ENCODE measurements around the gene HADHA. TPM values are rescaled to one million over a fixed set of nuclear protein-coding genes. Genes with fewer than 3 reads are reported as not detected.
A peak's percentile ranks its signal among the peaks of the same experiment; 100 is the strongest.
"Not testable (repeated sequence)": the region's sequence is repeated elsewhere in the genome, so short reads cannot be mapped to it uniquely, and the experiment has no call there.

HADHA gene
- 100 to 1,000 TPM; 188 to 240 (median 211) TPM for polyA plus RNA-seq (ENCODE audit: insufficient read length in 4 of 4)

DNA sequence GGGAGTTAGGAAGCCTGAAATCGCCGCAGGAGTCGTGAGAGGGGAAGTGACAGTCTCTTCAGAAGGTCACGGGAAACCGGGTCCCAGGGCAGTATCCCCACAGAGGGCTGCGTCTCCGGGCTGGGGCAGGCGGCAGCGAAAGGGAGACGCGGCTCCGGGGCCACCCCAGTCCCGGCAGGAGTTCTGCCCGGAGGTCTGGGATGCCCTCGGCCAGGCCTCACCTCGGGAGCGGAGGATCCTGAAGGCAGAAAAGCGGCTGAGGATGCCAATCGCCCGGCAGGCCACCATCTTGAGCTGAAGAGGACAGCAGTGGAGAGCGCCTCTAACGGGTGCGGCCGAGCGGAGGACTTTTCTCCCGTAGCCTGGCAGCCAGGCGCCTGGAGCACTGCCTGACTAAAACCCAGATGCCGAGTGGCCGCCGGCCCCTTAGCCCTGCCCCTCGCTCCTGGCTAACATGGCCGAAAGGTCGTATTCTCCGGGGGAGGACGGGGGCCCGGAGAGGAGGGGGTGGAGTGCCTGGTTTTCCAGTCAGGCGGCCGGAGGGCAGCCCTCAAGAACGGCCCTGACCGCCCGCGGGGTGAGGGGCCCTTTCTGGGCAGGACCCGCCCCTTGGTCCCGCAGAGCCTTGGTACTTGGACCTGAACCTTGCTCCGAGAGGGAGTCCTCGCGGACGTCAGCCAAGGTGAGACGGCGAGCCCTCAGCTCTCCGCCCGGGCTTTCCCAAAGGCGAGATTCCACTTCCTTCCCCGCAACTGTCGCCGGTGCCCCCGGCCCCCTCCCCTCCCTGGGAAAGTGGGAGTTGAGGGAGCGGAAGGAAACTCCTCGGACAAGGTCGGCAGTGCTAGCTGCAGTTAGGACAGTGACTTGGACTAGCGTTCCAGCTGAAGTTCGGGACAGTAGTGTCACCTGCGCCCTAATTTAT lies at the start of gene HADHA, which contains the start of gene HADHB:
HADHA (minus strand) TSS at position 324 of the 922 bp plus-strand sequence; CDS start at position 288, 36 bp downstream.
HADHB (plus strand) TSS at position 631 of the 922 bp plus-strand sequence. CDS start 9,316 bp downstream, outside the sequence.
- peak; percentile 78 to 91 (median 85) for DNase-seq (ENCODE audit: low read depth in 4 of 4, low spot score in 2 of 4)

DNA sequence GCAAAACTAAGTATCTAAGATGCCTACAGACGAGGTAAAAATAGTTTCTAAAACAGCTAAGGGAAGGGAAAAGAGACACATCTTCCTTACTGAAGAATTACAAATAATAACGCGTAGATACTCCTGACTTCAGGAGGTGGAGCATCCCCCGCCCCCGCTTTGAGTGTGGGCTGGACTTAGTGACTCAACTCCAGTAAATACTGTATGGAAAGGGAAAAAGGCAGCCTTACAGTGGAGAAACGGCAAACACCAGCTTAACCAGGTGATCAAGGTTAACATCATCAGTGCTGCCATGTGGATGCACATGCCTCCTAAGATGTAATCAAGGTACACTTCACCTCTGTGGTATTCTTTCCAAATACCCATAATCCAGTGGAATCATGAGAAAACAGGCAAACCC lies 48.2 kb upstream of the HADHA start:
- DNase-seq (ENCODE audit: low read depth in 4 of 4, low spot score in 2 of 4), result no peak

DNA sequence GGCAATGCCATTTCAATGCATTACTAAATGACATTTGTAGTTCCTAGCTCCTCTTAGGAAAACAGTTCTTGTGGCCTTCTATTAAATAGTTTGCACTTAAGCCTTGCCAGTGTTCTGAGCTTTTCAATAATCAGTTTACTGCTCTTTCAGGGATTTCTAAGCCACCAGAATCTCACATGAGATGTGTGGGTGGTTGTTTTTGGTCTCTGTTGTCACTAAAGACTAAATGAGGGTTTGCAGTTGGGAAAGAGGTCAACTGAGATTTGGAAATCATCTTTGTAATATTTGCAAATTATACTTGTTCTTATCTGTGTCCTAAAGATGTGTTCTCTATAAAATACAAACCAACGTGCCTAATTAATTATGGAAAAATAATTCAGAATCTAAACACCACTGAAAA lies 45.6 kb upstream of the HADHA start:
- DNase-seq (ENCODE audit: low read depth in 4 of 4, low spot score in 2 of 4), result no peak

DNA sequence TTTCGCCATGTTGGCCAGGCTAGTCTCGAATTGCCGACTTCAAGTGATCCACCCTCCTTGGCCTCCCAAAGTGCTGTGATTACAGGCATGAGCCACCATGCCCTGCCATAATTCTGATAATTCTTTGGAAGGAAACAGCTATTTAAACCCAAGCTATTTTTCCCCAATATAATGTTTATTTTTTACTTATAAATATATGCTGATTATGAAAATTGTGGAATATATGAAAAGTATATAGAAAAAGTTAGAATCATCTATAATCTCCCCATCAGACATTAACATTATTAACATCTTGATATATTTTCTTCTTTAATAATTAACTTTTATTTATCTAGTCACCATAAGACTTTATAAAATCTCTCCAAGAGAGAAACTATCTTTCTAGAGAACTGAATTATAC lies 41.5 kb upstream of the HADHA start:
- DNase-seq (ENCODE audit: low read depth in 4 of 4, low spot score in 2 of 4), result no peak

DNA sequence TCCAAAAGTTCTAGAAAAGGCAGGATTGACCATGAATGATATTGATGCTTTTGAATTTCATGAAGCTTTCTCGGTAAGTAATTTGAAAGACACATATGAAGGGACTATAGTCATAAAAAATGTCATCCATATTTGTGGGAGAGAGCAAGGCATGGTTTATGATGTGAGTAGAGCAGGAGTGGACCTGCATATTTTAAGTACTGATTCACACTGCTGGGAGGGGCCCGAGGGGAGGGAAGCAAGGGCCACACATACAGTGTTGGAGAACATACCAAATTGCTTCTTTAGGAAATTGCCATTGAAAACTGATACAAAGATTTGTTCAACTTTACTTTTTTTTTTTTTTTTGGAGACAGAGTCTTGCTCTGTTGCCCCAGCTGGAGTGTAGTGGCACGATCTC lies 39.7 kb upstream of the HADHA start:
- DNase-seq (ENCODE audit: low read depth in 4 of 4, low spot score in 2 of 4), result no peak

DNA sequence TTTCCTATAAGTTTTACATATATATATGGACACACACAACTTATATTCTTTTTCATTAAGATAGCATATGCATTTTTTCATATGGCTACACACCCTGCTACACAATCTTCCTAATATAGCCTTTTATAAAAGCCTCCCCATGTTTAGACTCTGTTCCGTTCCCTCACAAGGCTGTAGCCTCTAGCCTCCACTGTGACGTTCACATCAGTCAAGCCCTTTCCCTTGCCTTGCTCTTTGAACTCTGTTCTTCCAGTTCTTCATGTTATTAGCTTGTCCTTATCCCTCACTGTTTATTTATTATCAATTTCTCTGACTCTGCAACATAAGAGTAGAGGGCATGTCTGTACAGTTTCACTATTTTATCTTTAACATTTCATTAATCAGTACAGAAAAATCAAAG lies 39.2 kb upstream of the HADHA start:
- no peak for DNase-seq (ENCODE audit: low read depth in 4 of 4, low spot score in 2 of 4)

DNA sequence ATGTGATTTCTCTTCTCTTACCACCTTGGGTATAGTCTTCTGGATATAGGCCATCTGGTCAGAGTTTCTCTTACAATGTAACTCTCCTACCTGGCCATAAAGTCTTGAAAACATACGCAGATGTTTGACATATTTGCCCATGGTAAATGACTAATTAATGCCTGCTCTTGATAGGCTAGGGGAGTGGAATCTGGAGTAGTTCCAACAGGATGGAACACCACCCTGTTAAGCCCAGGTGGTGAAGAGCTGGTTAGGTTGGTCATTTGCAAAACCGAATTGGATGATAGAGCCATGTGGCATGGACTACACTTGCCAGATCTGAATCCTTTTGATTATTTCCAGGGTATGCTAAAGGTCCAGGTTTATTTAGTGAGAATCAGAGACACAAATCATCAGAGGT lies 36.8 kb upstream of the HADHA start:
- DNase-seq (ENCODE audit: low read depth in 4 of 4, low spot score in 2 of 4), result no peak

DNA sequence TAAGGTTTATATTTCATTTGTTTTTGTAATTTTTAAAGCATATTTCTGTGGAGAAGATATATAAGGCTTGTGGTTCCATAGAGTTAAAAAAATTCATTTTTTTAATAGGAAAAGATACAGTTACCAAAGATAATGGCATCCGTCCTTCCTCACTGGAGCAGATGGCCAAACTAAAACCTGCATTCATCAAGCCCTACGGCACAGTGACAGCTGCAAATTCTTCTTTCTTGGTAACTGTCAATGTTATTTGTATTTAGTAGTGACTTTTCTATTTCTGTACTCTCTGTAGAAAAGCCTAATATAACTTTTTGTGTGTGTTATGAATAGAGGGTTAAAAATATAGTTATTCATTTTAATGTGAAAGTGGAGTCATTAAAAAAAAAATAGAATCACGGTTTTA lies 35.5 kb upstream of the HADHA start:
- no peak for DNase-seq (ENCODE audit: low read depth in 4 of 4, low spot score in 2 of 4)

DNA sequence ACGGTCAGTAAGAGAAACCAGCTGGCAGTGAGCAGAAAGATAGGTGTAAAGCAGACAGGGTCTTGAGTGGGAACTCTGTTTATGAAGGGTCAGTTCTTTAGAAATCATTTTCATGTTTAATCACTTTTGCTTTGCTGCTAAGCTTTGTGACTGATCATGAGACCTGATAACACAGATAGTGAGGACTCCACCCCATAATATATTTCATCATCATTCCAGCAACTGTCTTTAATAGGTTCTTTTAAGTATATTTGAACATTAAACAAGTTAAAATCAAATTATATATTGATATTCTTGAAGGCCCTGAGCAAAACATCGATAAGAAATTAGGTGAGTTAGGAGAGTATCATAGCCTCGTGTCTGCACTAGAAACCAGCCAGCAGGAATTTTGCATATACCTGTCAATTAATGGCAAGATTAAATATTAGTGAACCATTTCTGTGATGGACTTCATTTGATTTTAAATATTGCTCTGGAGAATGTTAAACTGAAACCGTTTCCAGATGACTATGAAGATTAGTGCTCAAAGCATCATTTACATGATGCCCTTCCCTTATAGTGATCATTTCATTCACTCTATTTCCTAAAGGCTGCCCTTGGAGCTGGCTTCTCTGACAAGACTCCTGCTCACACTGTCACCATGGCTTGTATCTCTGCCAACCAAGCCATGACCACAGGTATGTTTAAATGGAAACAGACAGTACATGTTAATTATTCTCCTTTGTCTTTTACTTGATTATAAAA lies 32.2 kb upstream of the HADHA start:
- DNase-seq (ENCODE audit: low read depth in 4 of 4, low spot score in 2 of 4), result no peak

DNA sequence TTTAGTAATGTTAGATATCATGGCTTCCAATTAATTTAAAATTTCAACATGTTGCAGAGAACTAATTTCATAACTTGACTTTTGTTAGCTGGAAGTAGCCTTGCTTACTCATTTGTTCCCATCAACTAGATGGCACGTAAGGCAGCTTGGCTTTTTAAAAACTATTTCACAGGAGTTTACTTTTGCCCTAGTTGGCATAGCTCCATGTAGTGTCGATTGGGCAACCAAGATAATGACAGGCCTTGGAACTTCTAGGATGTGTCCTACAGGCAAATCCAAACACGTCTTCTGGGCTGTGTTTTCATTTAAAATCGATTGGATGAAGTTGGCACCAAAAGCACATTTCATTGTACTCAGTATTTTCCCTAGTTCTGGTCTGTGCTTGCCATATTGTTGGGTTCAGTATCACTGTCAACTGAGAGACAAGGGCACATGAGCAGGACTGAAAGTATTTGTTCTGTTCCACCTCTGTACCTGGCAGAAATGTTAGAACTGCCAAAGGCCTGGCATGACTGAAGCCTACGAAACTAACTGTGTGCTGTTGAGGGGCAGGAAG lies 29.7 kb upstream of the HADHA start:
- no peak for DNase-seq (ENCODE audit: low read depth in 4 of 4, low spot score in 2 of 4)

DNA sequence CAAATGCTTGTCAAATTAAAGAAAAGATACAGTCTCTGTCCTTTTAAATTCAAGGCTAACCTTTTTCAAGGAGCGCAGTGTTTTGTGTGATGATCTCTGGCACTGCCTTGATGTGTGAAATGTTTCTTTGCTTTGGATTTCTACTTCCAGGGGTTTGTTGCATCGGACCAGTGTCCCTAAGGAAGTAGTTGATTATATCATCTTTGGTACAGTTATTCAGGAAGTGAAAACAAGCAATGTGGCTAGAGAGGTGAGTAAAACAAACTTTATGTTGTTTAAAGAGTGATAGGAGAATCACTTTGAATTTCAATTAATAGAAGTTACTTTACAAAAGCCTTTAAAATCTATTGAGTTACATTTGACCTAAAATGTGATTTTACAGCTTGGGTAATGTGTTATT lies 29.1 kb upstream of the HADHA start:
- DNase-seq (ENCODE audit: low read depth in 4 of 4, low spot score in 2 of 4), result no peak

DNA sequence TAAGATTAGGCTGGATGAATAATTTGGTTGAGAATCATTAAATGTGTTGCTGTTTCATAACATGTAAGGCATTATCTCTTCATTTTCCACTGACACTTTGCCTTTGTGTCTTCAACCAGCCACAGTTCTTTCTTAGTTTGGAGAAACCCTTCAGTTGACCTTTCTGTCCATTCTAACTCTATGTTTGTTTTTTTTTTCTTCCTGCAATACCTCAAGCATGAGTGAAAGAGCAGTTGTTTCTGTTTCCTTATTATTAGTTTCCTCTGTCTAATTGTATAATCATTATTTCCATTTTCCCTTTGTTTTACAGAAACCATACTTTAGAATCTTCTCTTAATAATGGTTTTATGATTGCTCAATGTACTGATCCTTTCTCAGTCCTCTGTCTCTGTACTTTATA lies 25.9 kb upstream of the HADHA start:
- no peak for DNase-seq (ENCODE audit: low read depth in 4 of 4, low spot score in 2 of 4)

DNA sequence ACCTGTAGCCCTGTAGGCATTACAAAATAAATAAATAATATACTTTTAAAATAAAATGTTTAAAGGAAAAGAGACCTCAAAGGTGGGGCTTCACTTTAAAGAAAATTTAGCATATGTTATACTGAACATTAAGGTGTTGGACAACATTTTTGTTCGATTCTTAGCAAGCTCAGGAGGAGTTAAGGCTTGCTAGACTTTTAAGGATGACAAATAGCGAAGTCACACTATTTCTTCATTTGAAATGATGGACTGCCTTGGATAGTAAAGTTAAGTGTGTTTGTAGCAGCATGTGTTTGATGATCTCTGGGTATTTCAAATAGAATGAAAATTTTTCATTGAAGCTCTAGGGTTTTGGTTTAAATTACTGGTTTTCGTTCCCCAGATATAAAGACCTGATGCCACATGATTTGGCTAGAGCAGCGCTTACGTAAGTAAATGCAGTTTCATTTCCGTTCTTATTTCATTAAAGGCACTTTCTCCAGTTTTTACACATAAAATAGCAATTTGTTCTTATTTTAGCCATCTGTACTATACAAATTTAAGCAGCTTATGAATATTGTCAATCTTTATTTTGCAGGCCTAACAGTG lies 25.2 kb upstream of the HADHA start:
- no peak for DNase-seq (ENCODE audit: low read depth in 4 of 4, low spot score in 2 of 4)

DNA sequence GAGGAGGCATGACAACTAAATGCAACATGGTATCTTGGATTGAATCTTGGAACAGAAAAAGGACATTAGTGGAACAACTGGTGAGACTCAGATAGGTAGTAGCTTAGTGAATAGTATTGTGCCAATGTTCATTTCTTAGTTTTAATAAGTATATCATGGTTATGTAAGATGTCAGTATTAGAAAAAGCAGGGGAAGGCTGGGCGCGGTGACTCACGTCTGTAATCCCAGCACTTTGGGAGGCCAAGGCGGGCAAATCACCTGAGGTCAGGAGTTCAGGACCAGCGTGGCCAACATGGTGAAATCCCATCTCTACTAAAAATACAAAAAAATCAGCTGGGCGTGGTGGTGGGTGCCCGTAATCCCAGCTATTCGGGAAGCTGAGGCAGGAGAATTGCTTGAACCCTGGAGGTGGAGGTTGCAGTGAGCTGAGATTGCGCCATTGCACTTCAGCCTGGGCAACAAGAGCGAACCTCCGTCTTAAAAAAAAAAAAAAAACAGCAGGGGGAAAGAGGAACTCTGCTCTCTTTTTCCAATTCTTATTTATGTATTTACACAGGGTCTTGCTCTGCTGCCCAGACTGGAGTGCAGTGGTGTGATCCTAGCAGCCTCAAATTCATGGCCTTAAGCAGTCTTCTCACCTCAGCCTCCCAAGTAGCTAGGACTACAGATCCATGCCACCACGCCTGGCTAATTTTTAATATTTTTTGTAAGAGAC lies 24.4 kb upstream of the HADHA start:
- DNase-seq (ENCODE audit: low read depth in 4 of 4, low spot score in 2 of 4), result not testable (repeated sequence)

DNA sequence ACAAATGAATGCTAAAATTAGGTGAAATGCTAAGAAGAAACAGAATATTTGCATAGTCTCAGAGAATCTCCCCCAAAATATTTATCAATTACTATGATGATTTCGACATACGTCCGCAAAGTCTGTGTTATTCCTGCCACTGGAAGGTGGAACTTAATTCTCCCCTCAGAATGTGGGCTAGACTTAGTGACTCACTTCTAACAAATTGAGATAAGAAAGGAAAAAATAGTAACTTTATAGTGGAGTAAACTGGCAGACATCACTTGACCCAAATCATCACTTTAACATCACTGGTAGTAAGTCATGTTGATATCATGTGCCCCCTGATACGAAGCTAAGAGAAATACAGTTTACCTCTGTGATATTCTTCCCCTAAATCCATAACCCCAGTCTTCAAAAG lies 23.8 kb upstream of the HADHA start:
- DNase-seq (ENCODE audit: low read depth in 4 of 4, low spot score in 2 of 4), result no peak

DNA sequence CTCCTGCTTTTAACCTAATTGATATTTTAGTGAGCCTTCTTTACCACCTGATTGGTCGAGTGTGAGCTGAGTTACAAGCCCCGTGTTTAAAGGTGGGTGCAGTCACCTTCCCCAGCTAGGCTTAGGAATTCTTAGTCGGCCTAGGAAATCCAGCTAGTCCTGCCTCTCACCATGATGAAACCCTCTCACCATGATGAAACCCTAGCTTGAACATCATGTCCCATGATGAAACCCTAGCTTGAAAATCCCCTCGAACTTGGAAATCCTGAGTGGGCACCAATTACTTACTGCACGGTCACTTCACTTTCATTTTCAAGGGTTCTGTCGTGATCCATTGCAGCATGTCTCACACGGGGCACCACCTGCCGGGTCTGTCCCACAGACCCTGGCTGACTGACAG lies 14.4 kb upstream of the HADHA start:
- not testable (repeated sequence) for DNase-seq (ENCODE audit: low read depth in 4 of 4, low spot score in 2 of 4)

DNA sequence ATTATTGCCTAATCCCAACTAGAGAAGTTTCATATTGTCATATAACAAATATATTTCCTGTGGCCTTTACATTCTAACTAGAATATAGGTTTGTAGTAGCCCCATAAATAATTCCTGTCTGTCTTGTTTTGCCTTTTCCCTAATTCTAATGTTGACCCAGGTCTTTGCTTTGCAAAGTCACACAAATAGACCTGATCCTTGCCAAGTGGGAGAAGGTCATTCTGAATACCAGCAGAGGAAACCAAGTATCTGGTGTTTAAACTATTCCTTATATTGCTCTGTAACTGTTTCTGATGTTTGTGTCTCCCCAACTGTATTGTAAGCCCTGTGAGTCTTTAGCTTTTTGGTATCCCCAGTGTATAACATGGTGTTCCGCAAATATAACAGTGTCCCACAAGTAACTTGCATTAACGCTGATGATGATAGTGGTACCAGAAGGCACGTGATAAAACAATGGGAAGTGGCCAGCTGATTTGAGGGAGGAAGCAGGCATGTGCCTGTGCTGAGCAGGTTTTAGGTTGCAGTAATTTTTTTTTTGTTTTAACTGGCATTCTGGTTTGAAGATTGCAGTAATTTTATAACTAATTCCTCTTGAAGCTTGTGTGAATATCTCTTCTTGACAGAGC lies 11.4 kb upstream of the HADHA start:
- no peak for DNase-seq (ENCODE audit: low read depth in 4 of 4, low spot score in 2 of 4)

DNA sequence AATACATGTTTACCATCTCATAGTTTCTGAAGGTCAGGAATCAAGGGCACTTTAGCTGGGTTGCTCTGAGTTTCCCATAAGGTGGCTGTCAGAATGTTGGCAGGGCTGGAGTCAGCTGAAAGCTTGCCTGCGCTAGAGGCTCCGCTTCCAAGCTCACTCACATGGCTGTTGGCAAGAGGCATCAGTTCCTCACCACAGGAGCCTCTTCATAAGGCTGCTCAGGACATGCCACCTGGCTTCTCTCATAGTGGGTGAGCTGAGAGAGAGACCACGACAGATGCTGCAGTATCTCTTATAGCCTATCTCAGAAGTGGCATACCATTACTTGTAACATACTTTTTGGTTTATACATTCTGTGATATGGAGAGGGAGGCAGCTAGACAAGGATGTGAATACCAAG lies 7.5 kb upstream of the HADHA start:
- no peak for DNase-seq (ENCODE audit: low read depth in 4 of 4, low spot score in 2 of 4)

DNA sequence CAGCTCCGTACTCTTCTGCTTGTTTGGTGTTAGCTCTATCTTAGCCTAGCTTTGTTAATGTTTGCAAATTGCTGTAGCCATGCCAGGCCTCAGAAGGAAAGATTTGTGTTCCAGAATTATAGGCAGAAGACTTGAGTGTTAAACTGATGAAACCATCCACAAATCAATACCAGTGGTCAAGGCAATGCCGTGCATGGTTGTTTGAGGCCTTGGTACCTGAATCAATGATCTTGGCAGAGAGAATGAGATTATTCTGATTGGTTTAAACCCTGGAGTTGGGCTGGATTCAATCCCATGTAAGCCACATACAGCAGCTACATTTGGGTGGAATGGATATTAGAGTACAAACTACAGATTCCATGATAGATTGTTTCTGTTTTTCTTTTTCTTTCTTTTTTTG lies 5.2 kb upstream of the HADHA start:
- no peak for DNase-seq (ENCODE audit: low read depth in 4 of 4, low spot score in 2 of 4)

DNA sequence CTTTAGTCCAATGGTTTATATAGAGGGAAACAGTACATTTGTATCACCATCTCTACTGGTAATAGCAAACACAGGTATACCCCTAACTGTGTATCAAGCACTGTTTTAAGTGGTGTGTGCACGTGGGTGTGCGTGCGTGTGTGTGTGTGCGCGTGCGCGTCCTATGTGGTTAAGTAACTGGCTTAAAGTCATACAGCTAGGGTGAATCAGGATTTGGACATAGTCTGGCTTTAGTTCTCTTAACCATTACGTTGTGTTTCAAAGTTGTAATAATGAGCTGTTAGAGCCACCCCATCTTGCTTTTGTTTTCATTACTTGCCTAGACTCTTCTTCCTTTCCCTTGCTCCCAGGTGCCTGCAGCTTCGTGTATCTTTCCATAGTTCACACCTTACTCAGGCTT lies 2.4 kb upstream of the HADHA start:
- DNase-seq (ENCODE audit: low read depth in 4 of 4, low spot score in 2 of 4), result no peak
